Astrocyte (in vitro differentiated cells and primary cell): ENCODE results near the gene LGMN.

Experiments used
- CTCF ChIP-seq: IDR thresholded peaks from 2 replicates; pipeline ENCODE4 v1.5.1; 2011; ENCODE audit warnings: low read depth, mild to moderate bottlenecking, inconsistent platforms, low read length, moderate library complexity; ENCODE audit not compliant: insufficient read depth
- EZH2 ChIP-seq: IDR thresholded peaks from 2 replicates; pipeline ENCODE4 v1.6.1; 2012; ENCODE audit warnings: mild to moderate bottlenecking, low read length, inconsistent platforms; ENCODE audit not compliant: insufficient read depth

GRCh38 chr14:92680781-92681650 lies 67.4 kb downstream of the LGMN start:
- TF ChIP-seq CTCF (peak; percentile 87), EZH2 (no peak)
